ENCODE results near the gene ELL.

The ELL gene

DNA sequence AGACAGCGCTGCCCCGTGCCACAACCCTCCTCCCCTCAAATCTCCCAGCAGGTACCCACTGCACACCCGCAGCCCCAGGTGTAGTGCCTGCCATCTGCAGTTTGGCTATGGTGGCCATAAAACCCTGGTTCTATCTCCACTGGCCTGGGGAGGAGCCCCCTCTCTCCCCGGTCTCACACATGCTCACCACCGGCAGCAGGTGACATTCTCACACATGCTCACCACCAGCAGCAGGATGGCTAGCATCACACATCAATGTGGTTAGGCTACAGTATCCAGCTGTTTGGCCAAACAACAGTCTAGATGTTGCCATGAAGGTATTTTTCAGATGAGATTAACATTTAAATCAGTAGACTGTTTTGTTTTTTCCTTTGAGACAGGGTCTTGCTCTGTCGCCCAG, 31.1 kb downstream of the ELL start:
- no peaks in the 10 kb centered on the region for H3K36me3 ChIP-seq (replicated peaks)
- H3K4me3 ChIP-seq (ENCODE audit: low read depth, low read length), result no peak overlapping the region
- DNase-seq, result no peak
- H3K27me3 ChIP-seq (replicated peaks), result no peaks in the 10 kb centered on the region
- no peak for TF ChIP-seq CTCF (IDR thresholded peaks at IDR 0.05; ENCODE audit: low read depth, low read length, missing control alignments)
- H3K27ac ChIP-seq, result no peak overlapping the region
- in situ Hi-C loops (cut with HindIII; ENCODE audit: low pct_ligation_motif_present, low sequenced_read_pairs), result no loop called here

- no peak overlapping the region for H3K4me3 ChIP-seq (ENCODE audit: low read depth, low read length)
- no peaks in the 10 kb centered on the region for H3K36me3 ChIP-seq (replicated peaks)
- DNase-seq, result no peak
- in situ Hi-C loops (cut with HindIII; ENCODE audit: low pct_ligation_motif_present, low sequenced_read_pairs), result no loop called here
- TF ChIP-seq CTCF (IDR thresholded peaks at IDR 0.05; ENCODE audit: low read depth, low read length, missing control alignments), result no peak
- no peak overlapping the region for H3K27ac ChIP-seq
- no peaks in the 10 kb centered on the region for H3K27me3 ChIP-seq (replicated peaks)
These were observed 32.2 kb downstream of the ELL start for GRCh38 chr19:18489627-18490184.

DNA sequence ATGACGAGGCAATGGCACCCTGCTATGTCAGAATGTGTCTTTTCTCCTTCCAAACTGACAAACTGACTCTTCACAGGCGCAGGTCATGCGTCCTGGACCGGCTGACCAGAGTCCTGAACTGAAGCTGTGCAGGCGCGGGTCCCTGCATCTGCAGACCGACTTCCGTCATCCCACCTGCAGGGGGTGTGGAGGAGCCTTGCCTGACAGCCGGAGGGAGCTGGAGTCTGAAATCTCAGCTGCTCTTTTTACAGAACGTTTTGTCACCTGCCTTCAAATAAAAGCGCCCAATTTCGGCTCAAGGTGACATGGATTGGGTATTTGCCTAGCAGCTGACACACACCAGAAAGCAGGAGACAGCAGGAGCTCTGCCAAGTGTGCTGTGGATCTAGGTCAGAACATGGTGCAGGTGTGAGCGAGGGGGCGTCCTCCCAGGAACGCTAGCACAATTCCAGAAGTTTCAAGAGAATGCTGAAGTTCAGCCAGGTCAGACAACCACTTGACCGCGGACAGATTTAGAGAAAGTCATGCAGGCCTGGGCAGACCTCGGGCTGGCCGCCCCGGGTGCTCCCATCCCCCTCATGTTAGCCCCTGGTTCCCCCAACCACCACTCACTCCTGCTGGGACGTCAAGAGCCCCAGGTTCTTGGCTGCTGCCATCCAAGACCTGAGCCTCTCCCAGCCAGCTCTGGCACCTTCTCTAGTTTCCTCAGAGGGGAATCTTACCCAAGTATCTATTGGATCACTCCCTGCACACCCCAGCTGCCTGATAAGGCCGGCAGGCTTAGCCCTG, 32.8 kb downstream of the ELL start:
- no peaks in the 10 kb centered on the region for H3K36me3 ChIP-seq (replicated peaks)
- DNase-seq, result no peak
- in situ Hi-C loops (cut with HindIII; ENCODE audit: low pct_ligation_motif_present, low sequenced_read_pairs), result no loop called here
- peak; percentile 64 for TF ChIP-seq CTCF (IDR thresholded peaks at IDR 0.05; ENCODE audit: low read depth, low read length, missing control alignments)
- no peaks in the 10 kb centered on the region for H3K27me3 ChIP-seq (replicated peaks)
- no peak overlapping the region for H3K4me3 ChIP-seq (ENCODE audit: low read depth, low read length)
- H3K27ac ChIP-seq, result no peak overlapping the region

- TF ChIP-seq CTCF (IDR thresholded peaks at IDR 0.05; ENCODE audit: low read depth, low read length, missing control alignments), result peak; percentile 64
- H3K4me3 ChIP-seq (ENCODE audit: low read depth, low read length), result no peak overlapping the region
- no peaks in the 10 kb centered on the region for H3K36me3 ChIP-seq (replicated peaks)
- H3K27me3 ChIP-seq (replicated peaks), result no peaks in the 10 kb centered on the region
- no peak for DNase-seq
- in situ Hi-C loops (cut with HindIII; ENCODE audit: low pct_ligation_motif_present, low sequenced_read_pairs), result no loop called here
- no peak overlapping the region for H3K27ac ChIP-seq
These were observed 33.5 kb downstream of the ELL start for GRCh38 chr19:18488403-18488723.

- Histone ChIP-seq H3K36me3 (replicated peaks) (no peaks in the 10 kb centered on the region), H3K27me3 (replicated peaks) (no peaks in the 10 kb centered on the region), H3K27ac (no peak overlapping the region), H3K4me3 (ENCODE audit: low read depth, low read length) (no peak overlapping the region)
- TF ChIP-seq CTCF (IDR thresholded peaks at IDR 0.05; ENCODE audit: low read depth, low read length, missing control alignments), result no peak
- in situ Hi-C loops (cut with HindIII; ENCODE audit: low pct_ligation_motif_present, low sequenced_read_pairs), result no loop called here
- DNase-seq, result no peak
These were observed 34.1 kb downstream of the ELL start for GRCh38 chr19:18487576-18488402.

Measured in brain microvascular endothelial cell (primary cell).